NCI-H524 (cell line): ENCODE data around the gene ATP1B4.
"Not testable (repeated sequence)": the region's sequence is repeated elsewhere in the genome, so short reads cannot be mapped to it uniquely, and the experiment has no call there.

Source experiments
- DNase-seq, 2 experiments: peaks; one replicate each; lab custom pipeline; 2025; lab: John Stamatoyannopoulos, UW

The ATP1B4 gene

GRCh38 chrX:120361764-120362305 lies at the start of gene ATP1B4:
ATP1B4 (plus strand) TSS chrX:120362089; CDS start chrX:120362169, 80 bp downstream.
- no peak for DNase-seq

- no peak for DNase-seq
Measured at GRCh38 chrX:120315776-120316175, 46.1 kb upstream of the ATP1B4 start.

GRCh38 chrX:120316587-120317283 lies 45.2 kb upstream of the ATP1B4 start:
- no peak for DNase-seq

- peak in 1 of 2 experiments; percentile 58 for DNase-seq
Measured at GRCh38 chrX:120318411-120318810, 43.5 kb upstream of the ATP1B4 start.

- DNase-seq: no peak
Measured at GRCh38 chrX:120321520-120322281, 40.2 kb upstream of the ATP1B4 start.

- no peak for DNase-seq
Measured at GRCh38 chrX:120331116-120331515, 30.8 kb upstream of the ATP1B4 start.

GRCh38 chrX:120332394-120332793 lies 29.5 kb upstream of the ATP1B4 start:
- no peak for DNase-seq

- peak in 1 of 2 experiments; percentile 17 for DNase-seq
Measured at GRCh38 chrX:120334151-120334550, 27.7 kb upstream of the ATP1B4 start.

GRCh38 chrX:120334603-120335002 lies 27.3 kb upstream of the ATP1B4 start:
- no peak for DNase-seq

GRCh38 chrX:120335289-120335688 lies 26.6 kb upstream of the ATP1B4 start:
- no peak for DNase-seq

- no peak for DNase-seq
Measured at GRCh38 chrX:120336899-120337298, 25.0 kb upstream of the ATP1B4 start.

- not testable (repeated sequence) for DNase-seq
Measured at GRCh38 chrX:120344566-120344965, 17.3 kb upstream of the ATP1B4 start.

GRCh38 chrX:120350450-120351138 lies 11.3 kb upstream of the ATP1B4 start:
- DNase-seq: no peak

- no peak for DNase-seq
Measured at GRCh38 chrX:120356084-120356483, 5.8 kb upstream of the ATP1B4 start.

GRCh38 chrX:120357186-120357585 lies 4.7 kb upstream of the ATP1B4 start:
- DNase-seq: no peak

GRCh38 chrX:120358737-120359456 lies 3.0 kb upstream of the ATP1B4 start:
- DNase-seq: peak; percentile 37 to 48

- peak; percentile 70 to 77 for DNase-seq
Measured at GRCh38 chrX:120365320-120365719, 3.4 kb downstream of the ATP1B4 start.

GRCh38 chrX:120365968-120366367 lies 4.1 kb downstream of the ATP1B4 start:
- DNase-seq: no peak

- DNase-seq: no peak
Measured at GRCh38 chrX:120366794-120367193, 4.9 kb downstream of the ATP1B4 start.

GRCh38 chrX:120367402-120368109 lies 5.7 kb downstream of the ATP1B4 start:
- DNase-seq: no peak
